Smooth muscle cell of the brain vasculature (primary cell): ENCODE measurements around the gene ZCRB1.

Experiments used
- DNase-seq: peaks from one replicate; pipeline ENCODE4 v3.0.0-alpha.2; 2012; ENCODE audit warnings: low read depth, low spot score

The ZCRB1 gene

GRCh38 chr12:42327227-42327590, 1.3 kb upstream of the ZCRB1 start:
- DNase-seq, result no peak

GRCh38 chr12:42326541-42327226, 790 bp upstream of the ZCRB1 start:
- DNase-seq, result no peak

- no peak for DNase-seq
Observed at GRCh38 chr12:42325326-42325652, 605 bp downstream of the ZCRB1 start.

GRCh38 chr12:42323856-42324255, 2.0 kb downstream of the ZCRB1 start:
- DNase-seq, result no peak

GRCh38 chr12:42322567-42322966, 3.3 kb downstream of the ZCRB1 start:
- no peak for DNase-seq

- DNase-seq, result no peak
Observed at GRCh38 chr12:42320796-42321195, 5.1 kb downstream of the ZCRB1 start.

- DNase-seq, result no peak
Observed at GRCh38 chr12:42315108-42315507, 10.8 kb downstream of the ZCRB1 start.

- no peak for DNase-seq
Observed at GRCh38 chr12:42309996-42310395, 15.9 kb downstream of the ZCRB1 start.

GRCh38 chr12:42308390-42308789, 17.5 kb downstream of the ZCRB1 start:
- no peak for DNase-seq

GRCh38 chr12:42306297-42306696, 19.6 kb downstream of the ZCRB1 start:
- no peak for DNase-seq

- no peak for DNase-seq
Observed at GRCh38 chr12:42299392-42300308, 26.2 kb downstream of the ZCRB1 start.

GRCh38 chr12:42298887-42299286, 27.0 kb downstream of the ZCRB1 start:
- no peak for DNase-seq

GRCh38 chr12:42296503-42297109, 29.3 kb downstream of the ZCRB1 start:
- no peak for DNase-seq

- DNase-seq, result no peak
Observed at GRCh38 chr12:42291680-42292079, 34.2 kb downstream of the ZCRB1 start.

- DNase-seq, result no peak
Observed at GRCh38 chr12:42288544-42288943, 37.4 kb downstream of the ZCRB1 start.

- DNase-seq, result no peak
Observed at GRCh38 chr12:42286741-42287140, 39.2 kb downstream of the ZCRB1 start.

- DNase-seq, result no peak
Observed at GRCh38 chr12:42285431-42285830, 40.5 kb downstream of the ZCRB1 start.

- no peak for DNase-seq
Observed at GRCh38 chr12:42284876-42285275, 41.0 kb downstream of the ZCRB1 start.

- no peak for DNase-seq
Observed at GRCh38 chr12:42284157-42284556, 41.7 kb downstream of the ZCRB1 start.

- DNase-seq, result no peak
Observed at GRCh38 chr12:42283739-42284138, 42.2 kb downstream of the ZCRB1 start.

GRCh38 chr12:42282294-42282693, 43.6 kb downstream of the ZCRB1 start:
- DNase-seq, result no peak

GRCh38 chr12:42281844-42282243, 44.0 kb downstream of the ZCRB1 start:
- DNase-seq, result no peak

GRCh38 chr12:42281278-42281677, 44.6 kb downstream of the ZCRB1 start:
- no peak for DNase-seq
